ENCODE measurements around the gene DOCK8. TPM values are rescaled to one million over a fixed set of nuclear protein-coding genes. Genes with fewer than 3 reads are reported as not detected.
A peak's percentile ranks its signal among the peaks of the same experiment; 100 is the strongest.

DOCK8 gene
- total RNA-seq, 6 experiments from 2014 or later = 0.05 to 0.34 (median 0.20) TPM

DNA sequence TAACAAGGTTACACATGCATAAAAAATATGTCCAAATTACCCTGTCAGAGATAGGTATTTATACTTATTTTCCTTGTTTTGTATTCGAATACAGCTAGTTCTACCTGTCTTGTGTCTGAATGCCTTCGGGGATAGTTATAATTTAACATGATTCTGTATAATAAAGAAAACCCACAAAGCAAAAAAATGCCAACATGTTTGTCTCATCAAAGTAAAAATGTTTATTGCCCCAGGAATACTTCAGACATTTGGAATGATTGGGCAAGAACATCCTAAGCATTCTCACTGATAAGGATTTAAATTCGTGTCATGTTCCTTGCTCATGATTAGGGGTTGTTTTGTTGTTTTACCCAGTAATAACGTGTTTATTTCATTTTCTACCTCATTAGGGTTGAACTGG, 74.5 kb downstream of the DOCK8 start:
- H3K9me3 Mint-ChIP-seq = no peaks in the 10 kb centered on the region
- no peaks in the 10 kb centered on the region for H3K27me3 Mint-ChIP-seq (ENCODE audit: insufficient read depth)
- no peaks in the 10 kb centered on the region for H3K4me1 Mint-ChIP-seq (ENCODE audit: low read depth)
- TF ChIP-seq, protein P1, sequence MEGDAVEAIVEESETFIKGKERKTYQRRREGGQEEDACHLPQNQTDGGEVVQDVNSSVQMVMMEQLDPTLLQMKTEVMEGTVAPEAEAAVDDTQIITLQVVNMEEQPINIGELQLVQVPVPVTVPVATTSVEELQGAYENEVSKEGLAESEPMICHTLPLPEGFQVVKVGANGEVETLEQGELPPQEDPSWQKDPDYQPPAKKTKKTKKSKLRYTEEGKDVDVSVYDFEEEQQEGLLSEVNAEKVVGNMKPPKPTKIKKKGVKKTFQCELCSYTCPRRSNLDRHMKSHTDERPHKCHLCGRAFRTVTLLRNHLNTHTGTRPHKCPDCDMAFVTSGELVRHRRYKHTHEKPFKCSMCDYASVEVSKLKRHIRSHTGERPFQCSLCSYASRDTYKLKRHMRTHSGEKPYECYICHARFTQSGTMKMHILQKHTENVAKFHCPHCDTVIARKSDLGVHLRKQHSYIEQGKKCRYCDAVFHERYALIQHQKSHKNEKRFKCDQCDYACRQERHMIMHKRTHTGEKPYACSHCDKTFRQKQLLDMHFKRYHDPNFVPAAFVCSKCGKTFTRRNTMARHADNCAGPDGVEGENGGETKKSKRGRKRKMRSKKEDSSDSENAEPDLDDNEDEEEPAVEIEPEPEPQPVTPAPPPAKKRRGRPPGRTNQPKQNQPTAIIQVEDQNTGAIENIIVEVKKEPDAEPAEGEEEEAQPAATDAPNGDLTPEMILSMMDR (IDR thresholded peaks at IDR 0.05) = no peak
- H3K36me3 Mint-ChIP-seq (ENCODE audit: low read depth) = no peaks in the 10 kb centered on the region
- no peak overlapping the region for H3K27ac Mint-ChIP-seq
- no peak for DNase-seq
- no peak overlapping the region for H3K4me3 Mint-ChIP-seq

DNA sequence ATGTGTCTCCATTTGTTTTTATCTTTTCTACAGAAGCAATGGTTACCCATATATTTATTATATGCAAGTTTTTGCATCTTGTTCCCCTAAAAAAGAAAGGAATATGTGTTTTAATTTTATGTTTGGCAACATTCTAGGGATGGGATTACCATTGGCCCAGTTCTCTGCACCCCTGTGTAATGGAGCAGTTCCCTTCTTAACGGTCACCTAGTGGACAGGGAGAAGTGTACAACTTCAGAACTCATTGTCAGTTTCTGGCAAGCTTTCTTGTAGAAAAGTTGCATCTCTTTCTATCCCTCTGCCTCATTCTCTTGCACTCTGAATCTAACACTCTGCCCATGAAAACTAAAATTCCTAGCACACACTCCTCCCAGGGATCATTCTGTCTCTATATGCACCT, 78.2 kb downstream of the DOCK8 start:
- Mint-ChIP-seq H3K4me3 (no peak overlapping the region), H3K9me3 (no peaks in the 10 kb centered on the region), H3K27ac (no peak overlapping the region), H3K36me3 (ENCODE audit: low read depth) (no peaks in the 10 kb centered on the region), H3K4me1 (ENCODE audit: low read depth) (no peaks in the 10 kb centered on the region), H3K27me3 (ENCODE audit: insufficient read depth) (no peaks in the 10 kb centered on the region)
- TF ChIP-seq, protein P1 (IDR thresholded peaks at IDR 0.05) = 0 out of 2 replicates have a peak, but pooled peaks have one; percentile 6
- DNase-seq = no peak

DNA sequence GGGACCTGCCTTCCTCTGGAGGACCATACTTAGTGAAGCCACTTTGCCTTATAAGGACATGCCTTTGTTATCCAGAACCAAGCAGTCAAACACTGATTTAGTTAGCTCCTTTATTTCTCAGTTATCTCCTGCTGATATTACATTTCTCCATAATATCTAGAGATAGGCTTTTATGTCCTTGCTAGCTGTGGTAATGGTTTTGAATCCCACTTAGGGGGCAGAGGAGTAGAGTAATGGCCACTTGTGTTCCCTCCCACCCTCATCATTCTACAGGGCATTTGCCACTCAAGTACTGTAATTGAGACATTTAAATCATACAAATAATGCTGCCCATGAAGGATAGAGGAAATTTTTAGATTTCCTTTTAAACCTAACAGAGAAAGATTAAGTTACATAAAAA, 80.9 kb downstream of the DOCK8 start:
- H3K4me3 Mint-ChIP-seq = no peak overlapping the region
- no peaks in the 10 kb centered on the region for H3K36me3 Mint-ChIP-seq (ENCODE audit: low read depth)
- H3K4me1 Mint-ChIP-seq (ENCODE audit: low read depth) = no peaks in the 10 kb centered on the region
- no peak overlapping the region for H3K27ac Mint-ChIP-seq
- H3K9me3 Mint-ChIP-seq = 0 out of 2 replicates have a peak, but pooled peaks cover under 1% of the 10 kb centered on the region
- H3K27me3 Mint-ChIP-seq (ENCODE audit: insufficient read depth) = no peaks in the 10 kb centered on the region
- no peak for DNase-seq
- TF ChIP-seq, protein P1 (IDR thresholded peaks at IDR 0.05) = no peak

DNA sequence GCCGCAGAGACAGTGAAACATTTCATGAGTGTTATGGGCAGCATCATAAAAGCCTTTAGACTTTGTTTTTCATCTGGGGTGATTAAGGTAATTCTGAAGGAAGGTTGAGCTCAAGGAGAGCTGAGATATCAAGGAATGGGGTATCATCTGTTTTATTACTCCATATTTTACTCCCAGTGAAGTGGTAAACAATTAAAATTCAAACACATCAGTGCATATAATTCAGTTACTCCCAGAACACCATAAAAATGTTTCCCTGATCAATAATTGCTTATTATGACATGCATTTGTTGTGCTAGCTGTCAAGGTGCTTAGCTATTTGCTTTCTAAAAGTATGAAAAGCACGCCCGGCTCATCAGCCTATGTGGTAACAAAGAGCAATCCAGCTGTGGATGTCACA, 81.7 kb downstream of the DOCK8 start:
- no peaks in the 10 kb centered on the region for H3K36me3 Mint-ChIP-seq (ENCODE audit: low read depth)
- no peak overlapping the region for H3K27ac Mint-ChIP-seq
- H3K4me3 Mint-ChIP-seq = no peak overlapping the region
- H3K9me3 Mint-ChIP-seq = peaks cover 9% of the 10 kb centered on the region; the same call in 1 of the 2 replicates
- no peaks in the 10 kb centered on the region for H3K27me3 Mint-ChIP-seq (ENCODE audit: insufficient read depth)
- DNase-seq = no peak
- TF ChIP-seq, protein P1 (IDR thresholded peaks at IDR 0.05) = no peak
- no peaks in the 10 kb centered on the region for H3K4me1 Mint-ChIP-seq (ENCODE audit: low read depth)

DNA sequence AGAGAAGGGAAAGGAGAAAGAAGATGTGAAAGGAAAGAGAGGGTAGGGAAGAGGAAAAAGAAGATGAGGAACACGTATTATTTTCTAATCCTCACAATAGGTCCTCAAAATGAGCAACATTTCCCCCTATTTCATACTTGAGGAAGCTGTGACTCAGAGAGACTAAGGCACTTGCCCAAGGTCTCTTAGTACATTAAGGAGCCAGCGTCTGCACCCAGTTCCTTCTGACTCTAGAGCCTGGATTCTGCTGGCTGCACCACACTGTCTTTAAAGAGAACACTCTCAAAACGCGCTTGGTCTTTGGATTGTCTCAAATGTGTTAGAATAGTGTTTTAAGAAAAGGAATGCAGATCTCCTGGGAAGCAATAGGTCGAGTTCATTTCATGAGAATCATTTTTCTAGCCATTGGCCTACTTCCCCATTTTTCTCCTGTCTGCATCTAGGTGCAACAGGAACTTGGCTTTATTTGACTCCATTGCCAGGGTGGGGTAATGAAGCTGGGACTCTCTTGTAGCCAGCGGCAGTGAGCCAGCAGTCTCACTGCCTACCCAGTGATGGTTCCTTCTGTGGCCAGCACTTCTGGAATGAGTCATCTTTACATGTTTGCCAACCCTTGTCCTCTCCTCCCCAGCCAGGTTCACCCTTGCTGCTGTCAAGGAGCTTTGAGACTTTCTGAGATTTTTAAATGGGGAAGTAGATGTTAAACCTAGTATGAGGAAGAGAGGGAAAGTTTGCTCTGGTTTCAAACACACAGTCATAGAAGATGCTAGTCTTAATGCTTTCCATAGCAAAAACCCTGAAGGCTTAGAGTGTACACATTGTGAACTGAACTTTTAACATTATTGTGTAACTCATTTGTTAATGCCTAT, 82.7 kb downstream of the DOCK8 start:
- Mint-ChIP-seq H3K4me3 (no peak overlapping the region), H3K36me3 (ENCODE audit: low read depth) (no peaks in the 10 kb centered on the region), H3K4me1 (ENCODE audit: low read depth) (no peaks in the 10 kb centered on the region), H3K9me3 (peaks cover 11% of the 10 kb centered on the region; the same call in 1 of the 2 replicates), H3K27ac (no peak overlapping the region), H3K27me3 (ENCODE audit: insufficient read depth) (no peaks in the 10 kb centered on the region)
- DNase-seq = no peak
- TF ChIP-seq, protein P1 (IDR thresholded peaks at IDR 0.05) = no peak

All from HFFc6 (cell line).